Heart right ventricle (tissue), 16 donors: ENCODE data around the gene RAC2. TPM values are rescaled to one million over a fixed set of nuclear protein-coding genes. Genes with fewer than 3 reads are reported as not detected.

Source experiments
- ATAC-seq, 8 donors: fragments of 200-7000 bp; cut with Tn5 transposase; one replicate each; pipeline ENCODE4 v1.9.1; 2020; ENCODE audit warnings: mild to moderate bottlenecking in 8 of 8, moderate library complexity in 8 of 8, moderate number of reproducible peaks in 1 of 8
- DNase-seq, 2 donors: peaks; one replicate each; pipeline ENCODE4 v3.0.0-alpha.2; 2020
- H3K27ac ChIP-seq, 10 donors: fragments of 200-600 bp; sonication (generic) in 2 of 10; one replicate each; pipeline versions ENCODE4 v1.5.0 to v1.8.0; 2020 to 2022; ENCODE audit warnings: mild to moderate bottlenecking in 3 of 10
- H3K27me3 ChIP-seq, 7 donors: fragments of 200-600 bp; one replicate each; pipeline ENCODE4 v1.8.0; 2021 to 2022; ENCODE audit warnings: mild to moderate bottlenecking in 2 of 7
- H3K36me3 ChIP-seq, 9 donors: fragments of 200-600 bp; sonication (generic) in 1 of 9; one replicate each; pipeline versions ENCODE4 v1.5.0 to v1.8.0; 2020 to 2022; ENCODE audit warnings: mild to moderate bottlenecking in 2 of 9
- H3K4me1 ChIP-seq, 9 donors: fragments of 200-600 bp; sonication (generic) in 1 of 9; one replicate each; pipeline versions ENCODE4 v1.5.0 to v1.8.0; 2020 to 2022; ENCODE audit warnings: mild to moderate bottlenecking in 4 of 9
- H3K4me3 ChIP-seq, 10 donors: fragments of 200-600 bp; sonication (generic) in 2 of 10; one replicate each; pipeline versions ENCODE4 v1.5.0 to v1.8.0; 2020 to 2022; ENCODE audit warnings: mild to moderate bottlenecking in 7 of 10, moderate library complexity in 2 of 10
- H3K9me3 ChIP-seq, 11 donors: fragments of 200-600 bp in 10 of 11; sonication (generic) in 2 of 11; one replicate each; pipeline versions ENCODE4 v1.5.0 to v1.8.0; 2013 to 2022; ENCODE audit warnings: mild to moderate bottlenecking in 2 of 11, control low read depth in 1 of 11, moderate library complexity in 1 of 11
- WGBS, 2 donors: extraction: QIAGEN DNeasy Blood & Tissue Kit; methylation state at CpG; one replicate each; pipeline ENCODE4 v1.1.7; 2013; ENCODE audit warnings: inconsistent platforms in 1 of 2; 5-methylcytosine and 5-hydroxymethylcytosine counted together
- intact Hi-C, 10 donors: fragments of 100-400 bp; cut with DNase I; formaldehyde crosslinking; loops; one replicate each; pipeline versions ENCODE4 v1.11.1 to v1.14.2; 2022
- polyA plus RNA-seq, 2 donors: library from polyadenylated mRNA; stranded (reverse); fragments of 200-250 nt; gene quantifications; one replicate each; pipeline ENCODE4 v1.2.3, GENCODE V29; 2013
- total RNA-seq, 10 donors: library from RNA; stranded (reverse); fragmentation: NEBNext Ultra II Directional in 3 of 10; extraction: Animal tissue kit (Norgen Biotek cat#: 25700) in 3 of 10; gene quantifications; one replicate each; pipeline versions ENCODE4 v1.2.1 to v1.2.4, GENCODE V29; 2021 to 2023
- TF ChIP-seq, protein P1 (sequence below), 9 donors: fragments of 200-600 bp; sonication (generic) in 2 of 9; IDR thresholded peaks; one replicate each; pipeline versions ENCODE4 v1.5.0 to v1.8.0; 2021 to 2022; ENCODE audit warnings: antibody characterized with exemption in 9 of 9, mild to moderate bottlenecking in 5 of 9, moderate library complexity in 1 of 9
- donor health status: Arrhythmogenic right ventricular cardiomyopathy.
- donor health status: ischemic (EF 13 %, LVEDD 7.1; RV severe dilation, severe dysfunction).
- donor health status: healthy with polysubstance abuse.
- donor health status: DM: no; HTN: yes; CAD: no.
- donor health status: DM: no; HTN: no; CAD: no.
- donor health status: ischemic (EF 25% LVEDD 6.9; RV normal size, moderate dysfunction).
- donor health status: ischemic (EF 25% LVEDD 5.7; RV mildly dilated, moderate dysfunction).
- donor health status: healthy.
- donor health status: DM: yes; HTN: yes; CAD: no.
- donor health status: Ischemic cardiomyopathy.
- donor health status: ischemic (EF 35%, LVEDD 5.7; RV mildly dilated, moderate dysfunction).
- donor health status: nonischemic (EF 11% LVEDD 7.7; RV severe dilation, severe dysfunction).
- donor health status: DM: yes; HTN: yes; CAD: no.
- donor health status: PGD.
- donor health status: ischemic (EF 29% LVEDD 5.4; RV normal size, mild dysfunction).
- donor health status: nonischemic (EF 23%, LVEDD 6.1; RV moderate dilation, normal function).

The RAC2 gene
- total and polyA plus RNA-seq, 12 donors, result 1.1 to 37.1 (median 3.5) TPM

DNA sequence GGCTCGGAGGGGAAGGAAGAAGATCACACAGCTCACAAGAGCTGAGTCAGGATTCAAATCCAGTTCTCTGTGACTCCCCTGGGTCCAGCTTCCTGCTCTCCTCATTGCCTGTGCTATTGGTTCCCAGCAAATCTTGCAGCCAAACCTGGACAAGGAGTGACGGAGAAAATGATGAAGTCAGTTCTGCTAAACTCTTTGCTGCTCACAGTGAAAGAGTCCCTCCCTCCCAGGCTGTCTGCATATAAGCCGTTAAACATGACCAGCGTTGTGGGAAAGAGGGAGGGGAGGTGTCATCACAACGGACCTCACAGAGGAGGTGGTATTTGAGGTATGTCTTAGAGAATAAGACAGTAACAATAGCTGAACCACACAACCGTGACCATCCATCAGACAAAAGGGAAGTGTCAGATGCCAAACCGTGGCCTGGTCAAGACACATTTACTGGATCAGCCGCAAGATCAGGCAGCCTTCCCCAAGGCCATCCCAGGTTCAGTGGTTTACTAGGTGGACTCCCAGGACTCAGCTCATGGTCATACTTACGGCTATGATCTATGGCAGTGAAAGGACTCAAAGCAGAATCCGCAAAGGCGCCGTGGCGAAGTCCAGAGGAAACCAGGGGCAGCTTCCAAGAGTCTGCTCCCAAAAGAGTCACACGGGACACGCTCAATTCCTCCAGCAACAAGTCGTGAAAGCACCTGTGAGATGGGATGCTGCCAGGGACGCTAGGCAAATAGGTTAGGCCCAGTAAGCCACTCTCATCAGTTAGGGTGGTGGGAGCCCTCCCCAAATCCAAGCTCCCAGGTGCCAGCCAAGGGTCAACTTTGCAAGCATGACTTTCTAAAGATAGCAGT lies 35.5 kb upstream of the RAC2 start:
- H3K36me3 ChIP-seq, result no peaks in the 10 kb centered on the region
- TF ChIP-seq, protein P1, sequence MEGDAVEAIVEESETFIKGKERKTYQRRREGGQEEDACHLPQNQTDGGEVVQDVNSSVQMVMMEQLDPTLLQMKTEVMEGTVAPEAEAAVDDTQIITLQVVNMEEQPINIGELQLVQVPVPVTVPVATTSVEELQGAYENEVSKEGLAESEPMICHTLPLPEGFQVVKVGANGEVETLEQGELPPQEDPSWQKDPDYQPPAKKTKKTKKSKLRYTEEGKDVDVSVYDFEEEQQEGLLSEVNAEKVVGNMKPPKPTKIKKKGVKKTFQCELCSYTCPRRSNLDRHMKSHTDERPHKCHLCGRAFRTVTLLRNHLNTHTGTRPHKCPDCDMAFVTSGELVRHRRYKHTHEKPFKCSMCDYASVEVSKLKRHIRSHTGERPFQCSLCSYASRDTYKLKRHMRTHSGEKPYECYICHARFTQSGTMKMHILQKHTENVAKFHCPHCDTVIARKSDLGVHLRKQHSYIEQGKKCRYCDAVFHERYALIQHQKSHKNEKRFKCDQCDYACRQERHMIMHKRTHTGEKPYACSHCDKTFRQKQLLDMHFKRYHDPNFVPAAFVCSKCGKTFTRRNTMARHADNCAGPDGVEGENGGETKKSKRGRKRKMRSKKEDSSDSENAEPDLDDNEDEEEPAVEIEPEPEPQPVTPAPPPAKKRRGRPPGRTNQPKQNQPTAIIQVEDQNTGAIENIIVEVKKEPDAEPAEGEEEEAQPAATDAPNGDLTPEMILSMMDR (IDR thresholded peaks at IDR 0.05), result no peak
- ATAC-seq (no peak), DNase-seq (no peak)
- no peaks in the 10 kb centered on the region for H3K9me3 ChIP-seq
- intact Hi-C loops, result no loop called here
- no peak overlapping the region for H3K4me3 ChIP-seq
- peak overlapping the region in 1 of 10 donors; percentile 66 for H3K27ac ChIP-seq
- H3K27me3 ChIP-seq, result peaks cover 0 to 83% (median 57%) of the 10 kb centered on the region in 7 donors
- 72 to 73% methylated on average over 17 of the region's 17 CpGs for WGBS, 2 donors
- H3K4me1 ChIP-seq, result peaks cover 0 to 36% (median 2%) of the 10 kb centered on the region in 9 donors

DNA sequence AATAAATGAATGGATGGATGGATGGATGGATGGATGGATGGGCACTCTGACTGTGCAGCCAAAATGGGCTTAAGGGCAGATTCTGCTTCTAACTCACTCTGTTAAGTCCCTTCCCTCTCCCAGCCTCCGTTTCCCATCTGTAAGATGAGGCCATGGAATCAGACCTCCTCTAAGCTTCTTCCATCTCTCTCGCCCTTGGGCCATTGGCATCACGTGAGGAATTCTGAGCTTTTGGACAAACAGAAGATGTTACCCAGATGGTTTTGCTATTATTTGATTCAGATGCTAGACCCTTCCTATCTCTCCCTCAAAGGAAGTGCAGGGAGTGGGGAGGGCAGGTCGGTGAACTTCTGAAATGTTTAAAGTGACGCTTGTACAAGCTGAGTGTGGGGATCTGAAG lies 34.2 kb upstream of the RAC2 start:
- 48 to 50% methylated on average over 5 of the region's 5 CpGs for WGBS, 2 donors
- Histone ChIP-seq H3K27me3 (peaks cover 0 to 81% (median 52%) of the 10 kb centered on the region in 7 donors), H3K4me3 (no peak overlapping the region), H3K4me1 (peaks cover 0 to 49% (median 0%) of the 10 kb centered on the region in 9 donors), H3K27ac (no peak overlapping the region), H3K9me3 (no peaks in the 10 kb centered on the region), H3K36me3 (no peaks in the 10 kb centered on the region)
- no peak for DNase-seq
- TF ChIP-seq, protein P1 (IDR thresholded peaks at IDR 0.05), result no peak
- intact Hi-C loops, result no loop called here
- ATAC-seq, result no peak

DNA sequence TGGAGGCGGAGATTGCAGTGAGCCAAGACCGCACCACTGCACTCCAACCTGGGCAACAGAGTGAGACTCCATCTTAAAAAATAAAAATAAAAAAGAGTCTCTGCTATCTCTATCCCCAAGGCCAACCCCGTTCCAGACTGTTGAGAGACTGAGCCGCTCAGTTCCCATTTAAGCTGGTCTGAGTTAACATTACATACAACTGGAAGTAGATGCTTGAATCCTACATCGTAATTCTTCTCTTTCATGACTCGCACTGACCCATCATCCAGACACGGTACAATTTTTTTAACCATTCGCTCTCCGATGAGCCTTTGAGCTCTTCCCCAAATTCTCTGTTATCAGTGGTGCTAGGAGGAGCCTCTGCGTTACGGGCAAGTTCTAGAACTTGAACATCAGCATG lies 33.3 kb upstream of the RAC2 start:
- intact Hi-C loops, result no loop called here

DNA sequence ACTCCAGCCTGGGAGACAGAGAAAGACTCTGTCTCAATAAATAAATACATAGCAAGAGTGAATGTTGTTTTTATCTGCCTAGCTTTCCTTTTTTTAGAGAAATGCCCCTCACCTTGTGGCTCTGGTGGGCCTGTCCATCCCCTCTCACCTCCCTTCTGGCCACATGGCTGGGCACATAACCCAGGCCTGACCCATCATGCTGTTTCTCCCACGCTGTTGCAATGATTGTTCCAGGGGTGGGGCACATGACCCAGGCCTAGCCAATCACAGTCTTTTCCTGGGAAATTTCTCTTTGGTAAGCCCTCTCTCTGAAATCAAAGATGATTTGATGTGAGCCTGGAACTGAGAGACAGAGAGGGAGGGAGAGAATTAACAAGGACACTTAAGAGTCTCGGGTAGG lies 32.7 kb upstream of the RAC2 start:
- H3K36me3 ChIP-seq, result no peaks in the 10 kb centered on the region
- intact Hi-C loops, result no loop called here
- peaks cover 0 to 80% (median 44%) of the 10 kb centered on the region in 7 donors for H3K27me3 ChIP-seq
- TF ChIP-seq, protein P1 (IDR thresholded peaks at IDR 0.05), result no peak
- WGBS, 2 donors, result 74% methylated on average over 2 of the region's 2 CpGs
- DNase-seq (no peak), ATAC-seq (no peak)
- H3K4me3 ChIP-seq, result no peak overlapping the region
- H3K4me1 ChIP-seq, result peaks cover 0 to 60% (median 0%) of the 10 kb centered on the region in 9 donors
- no peaks in the 10 kb centered on the region for H3K9me3 ChIP-seq
- no peak overlapping the region for H3K27ac ChIP-seq

More for the DNA sequence above, 33.3 kb upstream of the RAC2 start:
- no peaks in the 10 kb centered on the region for H3K36me3 ChIP-seq
- H3K9me3 ChIP-seq, result no peaks in the 10 kb centered on the region
- WGBS, 2 donors, result 82 to 83% methylated on average over 11 of the region's 11 CpGs
- H3K4me3 ChIP-seq, result no peak overlapping the region
- H3K27ac ChIP-seq, result no peak overlapping the region
- peaks cover 0 to 80% (median 51%) of the 10 kb centered on the region in 7 donors for H3K27me3 ChIP-seq
- H3K4me1 ChIP-seq, result peaks cover 0 to 58% (median 0%) of the 10 kb centered on the region in 9 donors
- DNase-seq (no peak), ATAC-seq (no peak)
- TF ChIP-seq, protein P1 (IDR thresholded peaks at IDR 0.05), result no peak
